Measurements from ENCODE around the gene EXOC4. TPM values are rescaled to one million over a fixed set of nuclear protein-coding genes. Genes with fewer than 3 reads are reported as not detected.

EXOC4 gene
- total RNA-seq, 1 experiment from 2014 or later: 71.0 TPM

DNA sequence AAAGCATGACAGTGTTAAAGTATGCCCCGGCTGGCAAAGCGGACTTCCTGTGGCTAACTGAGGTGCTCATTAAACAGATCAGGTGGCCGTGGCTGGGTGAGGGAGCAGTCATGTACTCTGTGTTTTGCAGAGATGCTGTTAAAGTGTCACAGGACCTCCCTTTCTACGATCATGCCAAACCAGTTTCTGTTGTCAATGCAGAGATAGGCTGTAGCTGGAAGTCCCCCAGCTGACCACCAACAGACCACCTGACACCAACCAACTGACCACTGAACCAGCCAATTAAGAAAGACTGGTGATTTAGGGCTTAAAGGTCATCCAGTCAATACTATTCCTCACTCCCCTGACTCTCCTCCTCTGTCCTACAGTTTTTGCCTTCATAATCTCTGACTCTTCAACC lies 443.2 kb downstream of the EXOC4 start:
- Histone ChIP-seq H3K9me3 (ENCODE audit: control insufficient read depth, insufficient read depth, low read depth, low read length) (no peaks in the 10 kb centered on the region), H3K27me3 (ENCODE audit: control insufficient read depth, insufficient read depth, low read length) (no peaks in the 10 kb centered on the region), H3K4me1 (ENCODE audit: control insufficient read depth, insufficient read depth, low read length) (no peaks in the 10 kb centered on the region), H3K4me3 (ENCODE audit: low read depth in 2 of 2, low read length in 2 of 2) (no peak overlapping the region), H3K27ac (ENCODE audit: low read length) (no peak overlapping the region), H3K36me3 (ENCODE audit: control insufficient read depth, insufficient read depth, low read length) (no peaks in the 10 kb centered on the region)
- TF ChIP-seq SIN3A (IDR thresholded peaks at IDR 0.05; ENCODE audit: borderline replicate concordance, insufficient read depth, low read depth, low read length) (no peak), CTCF (IDR thresholded peaks at IDR 0.05) (no peak), POLR2AphosphoS5 (IDR thresholded peaks at IDR 0.05; ENCODE audit: low read depth, low read length) (no peak), TCF7L2 (IDR thresholded peaks at IDR 0.05; ENCODE audit: low read depth, low read length) (no peak)
- TF ChIP-seq, protein P1, sequence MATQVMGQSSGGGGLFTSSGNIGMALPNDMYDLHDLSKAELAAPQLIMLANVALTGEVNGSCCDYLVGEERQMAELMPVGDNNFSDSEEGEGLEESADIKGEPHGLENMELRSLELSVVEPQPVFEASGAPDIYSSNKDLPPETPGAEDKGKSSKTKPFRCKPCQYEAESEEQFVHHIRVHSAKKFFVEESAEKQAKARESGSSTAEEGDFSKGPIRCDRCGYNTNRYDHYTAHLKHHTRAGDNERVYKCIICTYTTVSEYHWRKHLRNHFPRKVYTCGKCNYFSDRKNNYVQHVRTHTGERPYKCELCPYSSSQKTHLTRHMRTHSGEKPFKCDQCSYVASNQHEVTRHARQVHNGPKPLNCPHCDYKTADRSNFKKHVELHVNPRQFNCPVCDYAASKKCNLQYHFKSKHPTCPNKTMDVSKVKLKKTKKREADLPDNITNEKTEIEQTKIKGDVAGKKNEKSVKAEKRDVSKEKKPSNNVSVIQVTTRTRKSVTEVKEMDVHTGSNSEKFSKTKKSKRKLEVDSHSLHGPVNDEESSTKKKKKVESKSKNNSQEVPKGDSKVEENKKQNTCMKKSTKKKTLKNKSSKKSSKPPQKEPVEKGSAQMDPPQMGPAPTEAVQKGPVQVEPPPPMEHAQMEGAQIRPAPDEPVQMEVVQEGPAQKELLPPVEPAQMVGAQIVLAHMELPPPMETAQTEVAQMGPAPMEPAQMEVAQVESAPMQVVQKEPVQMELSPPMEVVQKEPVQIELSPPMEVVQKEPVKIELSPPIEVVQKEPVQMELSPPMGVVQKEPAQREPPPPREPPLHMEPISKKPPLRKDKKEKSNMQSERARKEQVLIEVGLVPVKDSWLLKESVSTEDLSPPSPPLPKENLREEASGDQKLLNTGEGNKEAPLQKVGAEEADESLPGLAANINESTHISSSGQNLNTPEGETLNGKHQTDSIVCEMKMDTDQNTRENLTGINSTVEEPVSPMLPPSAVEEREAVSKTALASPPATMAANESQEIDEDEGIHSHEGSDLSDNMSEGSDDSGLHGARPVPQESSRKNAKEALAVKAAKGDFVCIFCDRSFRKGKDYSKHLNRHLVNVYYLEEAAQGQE (IDR thresholded peaks at IDR 0.05; ENCODE audit: insufficient read depth in 1 of 2, low read depth in 2 of 2, low read length in 1 of 2): no peak
- in situ Hi-C loops (cut with HindIII; ENCODE audit: low pct_unique_long_range_greater_than_20kb, low sequenced_read_pairs) (no loop called here), intact Hi-C loops (cut with micrococcal nuclease; ENCODE audit: unreplicated experiment) (no loop called here)
- no peak for DNase-seq (ENCODE audit: low read depth, low spot score)
- ATAC-seq: no peak
- CTCF ChIA-PET: no interaction called here
- BruUV-seq (replicated peaks): no TSS peak
- POLR2A ChIA-PET: no interaction called here

DNA sequence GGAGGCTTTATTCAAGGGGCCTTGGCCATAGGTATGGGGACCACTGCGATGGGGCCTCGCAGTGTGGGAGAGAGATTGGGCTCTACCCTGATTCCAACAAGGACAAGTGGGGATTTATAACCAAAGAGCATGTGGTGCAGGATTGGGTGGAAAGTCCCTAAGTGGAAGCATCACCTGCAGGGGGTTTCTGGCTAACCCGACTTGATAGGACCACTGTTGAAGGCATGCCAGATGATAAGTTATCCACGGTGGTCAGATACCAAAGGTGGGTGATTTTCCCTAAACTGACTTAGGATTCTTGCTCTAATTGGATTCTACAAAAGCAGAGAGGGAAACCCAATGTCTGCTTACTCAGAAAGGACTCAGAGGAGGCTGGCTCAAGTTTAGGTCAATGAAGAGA lies 444.7 kb downstream of the EXOC4 start:
- intact Hi-C loops (cut with micrococcal nuclease; ENCODE audit: unreplicated experiment) (no loop called here), in situ Hi-C loops (cut with HindIII; ENCODE audit: low pct_unique_long_range_greater_than_20kb, low sequenced_read_pairs) (no loop called here)
- no peaks in the 10 kb centered on the region for H3K36me3 ChIP-seq (ENCODE audit: control insufficient read depth, insufficient read depth, low read length)
- no peak overlapping the region for H3K4me3 ChIP-seq (ENCODE audit: low read depth in 2 of 2, low read length in 2 of 2)
- H3K27me3 ChIP-seq (ENCODE audit: control insufficient read depth, insufficient read depth, low read length): no peaks in the 10 kb centered on the region
- ChIA-PET CTCF (no interaction called here), POLR2A (no interaction called here)
- no peaks in the 10 kb centered on the region for H3K4me1 ChIP-seq (ENCODE audit: control insufficient read depth, insufficient read depth, low read length)
- TF ChIP-seq TCF7L2 (IDR thresholded peaks at IDR 0.05; ENCODE audit: low read depth, low read length) (no peak), POLR2AphosphoS5 (IDR thresholded peaks at IDR 0.05; ENCODE audit: low read depth, low read length) (no peak), CTCF (IDR thresholded peaks at IDR 0.05) (no peak), SIN3A (IDR thresholded peaks at IDR 0.05; ENCODE audit: borderline replicate concordance, insufficient read depth, low read depth, low read length) (no peak)
- TF ChIP-seq, protein P1 (IDR thresholded peaks at IDR 0.05; ENCODE audit: insufficient read depth in 1 of 2, low read depth in 2 of 2, low read length in 1 of 2): no peak
- H3K27ac ChIP-seq (ENCODE audit: low read length): no peak overlapping the region
- no peak for ATAC-seq
- no peaks in the 10 kb centered on the region for H3K9me3 ChIP-seq (ENCODE audit: control insufficient read depth, insufficient read depth, low read depth, low read length)
- no TSS peak for BruUV-seq (replicated peaks)
- DNase-seq (ENCODE audit: low read depth, low spot score): no peak

Measured in Panc1 (cell line).